DOHH2 (cell line): ENCODE measurements around the gene NCBP3.
"Not testable (repeated sequence)": the region's sequence is repeated elsewhere in the genome, so short reads cannot be mapped to it uniquely, and the experiment has no call there.

Experiments used
- H3F3A ChIP-seq: fragments of 200-600 bp; sonication (generic), shearing (Covaris generic); 2 replicates; pipeline ENCODE4 v1.6.0; 2016; ENCODE audit warnings: antibody characterized with exemption, mild to moderate bottlenecking; ENCODE audit not compliant: control insufficient read depth, insufficient read depth
- H3K27ac ChIP-seq: fragments of 200-600 bp; sonication (generic); 2 replicates; pipeline ENCODE4 v1.5.1; 2014; ENCODE audit warnings: low read depth, mild to moderate bottlenecking, low read length, moderate library complexity
- H3K27me3 ChIP-seq: fragments of 200-600 bp; sonication (generic); 2 replicates; pipeline ENCODE4 v1.6.1; 2014; ENCODE audit warnings: mild to moderate bottlenecking, low read length, mixed read lengths; ENCODE audit not compliant: control insufficient read depth
- H3K36me3 ChIP-seq: fragments of 200-600 bp; sonication (generic); 2 replicates; pipeline ENCODE4 v1.6.1; 2014; ENCODE audit warnings: mild to moderate bottlenecking, low read length, moderate library complexity, mixed read lengths; ENCODE audit not compliant: control insufficient read depth
- H3K4me1 ChIP-seq: fragments of 200-600 bp; sonication (generic); 2 replicates; pipeline ENCODE4 v1.6.1; 2014; ENCODE audit warnings: mild to moderate bottlenecking, low read length, mixed read lengths; ENCODE audit not compliant: control insufficient read depth
- H3K4me2 ChIP-seq: fragments of 200-600 bp; sonication (generic); 2 replicates; pipeline ENCODE4 v1.6.0; 2014; ENCODE audit warnings: mild to moderate bottlenecking, low read length, moderate library complexity
- H3K4me3 ChIP-seq: fragments of 200-600 bp; sonication (generic); 2 replicates; pipeline ENCODE4 v1.5.1; 2014; ENCODE audit warnings: mild to moderate bottlenecking, low read length, mixed read lengths
- H3K79me2 ChIP-seq: fragments of 200-600 bp; sonication (generic); 2 replicates; pipeline ENCODE4 v1.6.1; 2014; ENCODE audit warnings: mild to moderate bottlenecking, low read length, mixed read lengths; ENCODE audit not compliant: control insufficient read depth
- H3K9me2 ChIP-seq: fragments of 200-600 bp; sonication (generic); replicated peaks from 2 replicates; pipeline ENCODE4 v1.6.1; 2014; ENCODE audit warnings: mild to moderate bottlenecking, low read length, mixed read lengths; ENCODE audit not compliant: control insufficient read depth
- H3K9me3 ChIP-seq: fragments of 200-600 bp; sonication (generic); 2 replicates; pipeline ENCODE4 v1.6.1; 2014; ENCODE audit warnings: antibody characterized with exemption, low read length, mixed read lengths; ENCODE audit not compliant: control insufficient read depth, insufficient read depth
- H4K20me1 ChIP-seq: fragments of 200-600 bp; sonication (generic); 2 replicates; pipeline ENCODE4 v1.6.0; 2014; ENCODE audit warnings: low read depth, mild to moderate bottlenecking, antibody characterized with exemption, low read length, moderate library complexity; ENCODE audit not compliant: control insufficient read depth, insufficient read depth
- EZH2phosphoT487 ChIP-seq: fragments of 200-600 bp; sonication (generic); IDR thresholded peaks from 2 replicates; pipeline ENCODE4 v1.6.1; 2017; ENCODE audit warnings: borderline replicate concordance, mild to moderate bottlenecking, antibody characterized with exemption, low read length, moderate library complexity, mixed read lengths
- TF ChIP-seq, protein P1 (sequence below): fragments of 200-600 bp; sonication (generic); IDR thresholded peaks from one replicate; pipeline ENCODE4 v1.5.1; 2014; ENCODE audit warnings: antibody characterized with exemption, mild to moderate bottlenecking, low read depth, low read length; ENCODE audit not compliant: poor library complexity, severe bottlenecking

Gene NCBP3

DNA sequence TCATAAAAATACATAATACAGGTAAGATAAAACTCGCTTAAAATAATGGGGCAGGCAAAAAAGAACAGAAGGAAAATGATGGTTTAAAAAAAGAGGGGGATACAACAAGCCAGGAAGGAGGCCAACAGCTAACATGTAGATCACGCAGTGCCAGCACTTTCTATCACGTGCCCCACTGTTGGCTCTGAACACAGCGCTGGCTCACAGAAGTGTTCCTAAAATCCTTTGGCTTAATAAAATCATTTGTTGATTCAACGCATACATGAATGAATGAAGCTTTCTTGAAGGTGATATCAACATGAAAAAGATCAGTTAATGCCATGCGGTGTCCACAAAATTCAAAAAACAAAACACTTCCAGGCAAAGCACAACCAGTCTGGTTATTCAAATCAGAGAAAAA, 53.6 kb downstream of the NCBP3 start:
- Histone ChIP-seq H3K36me3 (no peaks in the 10 kb centered on the region), H3K4me1 (peaks cover 40% of the 10 kb centered on the region), H3F3A (peaks cover 6% of the 10 kb centered on the region), H3K79me2 (no peaks in the 10 kb centered on the region), H3K4me3 (no peak overlapping the region), H3K27me3 (no peaks in the 10 kb centered on the region), H3K9me3 (no peaks in the 10 kb centered on the region), H3K27ac (no peak overlapping the region), H3K9me2 (no peaks in the 10 kb centered on the region), H4K20me1 (no peaks in the 10 kb centered on the region), H3K4me2 (no peak overlapping the region)
- TF ChIP-seq EZH2phosphoT487: no peak
- TF ChIP-seq, protein P1, sequence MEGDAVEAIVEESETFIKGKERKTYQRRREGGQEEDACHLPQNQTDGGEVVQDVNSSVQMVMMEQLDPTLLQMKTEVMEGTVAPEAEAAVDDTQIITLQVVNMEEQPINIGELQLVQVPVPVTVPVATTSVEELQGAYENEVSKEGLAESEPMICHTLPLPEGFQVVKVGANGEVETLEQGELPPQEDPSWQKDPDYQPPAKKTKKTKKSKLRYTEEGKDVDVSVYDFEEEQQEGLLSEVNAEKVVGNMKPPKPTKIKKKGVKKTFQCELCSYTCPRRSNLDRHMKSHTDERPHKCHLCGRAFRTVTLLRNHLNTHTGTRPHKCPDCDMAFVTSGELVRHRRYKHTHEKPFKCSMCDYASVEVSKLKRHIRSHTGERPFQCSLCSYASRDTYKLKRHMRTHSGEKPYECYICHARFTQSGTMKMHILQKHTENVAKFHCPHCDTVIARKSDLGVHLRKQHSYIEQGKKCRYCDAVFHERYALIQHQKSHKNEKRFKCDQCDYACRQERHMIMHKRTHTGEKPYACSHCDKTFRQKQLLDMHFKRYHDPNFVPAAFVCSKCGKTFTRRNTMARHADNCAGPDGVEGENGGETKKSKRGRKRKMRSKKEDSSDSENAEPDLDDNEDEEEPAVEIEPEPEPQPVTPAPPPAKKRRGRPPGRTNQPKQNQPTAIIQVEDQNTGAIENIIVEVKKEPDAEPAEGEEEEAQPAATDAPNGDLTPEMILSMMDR: no peak

GRCh38 chr17:3788200-3788599, 57.8 kb downstream of the NCBP3 start:
- no peaks in the 10 kb centered on the region for H3K36me3 ChIP-seq

GRCh38 chr17:3785323-3785722, 60.7 kb downstream of the NCBP3 start:
- H3K4me1 ChIP-seq: peaks cover 10% of the 10 kb centered on the region

More at GRCh38 chr17:3788200-3788599, 57.8 kb downstream of the NCBP3 start:
- Histone ChIP-seq H3K9me2 (no peaks in the 10 kb centered on the region), H3K27ac (no peak overlapping the region), H3K4me2 (peak overlapping the region; percentile 18), H3K4me3 (no peak overlapping the region), H3K27me3 (no peaks in the 10 kb centered on the region), H3K79me2 (no peaks in the 10 kb centered on the region), H4K20me1 (no peaks in the 10 kb centered on the region), H3K9me3 (no peaks in the 10 kb centered on the region), H3F3A (no peaks in the 10 kb centered on the region; the same call in 1 of the 2 replicates), H3K4me1 (peaks cover 13% of the 10 kb centered on the region)
- TF ChIP-seq EZH2phosphoT487: no peak
- TF ChIP-seq, protein P1: no peak

GRCh38 chr17:3782751-3783150, 63.3 kb downstream of the NCBP3 start:
- Histone ChIP-seq H3F3A (no peaks in the 10 kb centered on the region), H3K9me2 (no peaks in the 10 kb centered on the region), H3K27me3 (no peaks in the 10 kb centered on the region), H3K36me3 (no peaks in the 10 kb centered on the region), H3K4me3 (no peak overlapping the region), H3K4me1 (peaks cover under 1% of the 10 kb centered on the region), H4K20me1 (no peaks in the 10 kb centered on the region), H3K4me2 (no peak overlapping the region), H3K9me3 (no peaks in the 10 kb centered on the region), H3K27ac (no peak overlapping the region), H3K79me2 (no peaks in the 10 kb centered on the region)
- TF ChIP-seq, protein P1: no peak
- no peak for TF ChIP-seq EZH2phosphoT487

More at GRCh38 chr17:3785323-3785722, 60.7 kb downstream of the NCBP3 start:
- H3F3A ChIP-seq, H3K9me2 ChIP-seq, H3K27ac ChIP-seq, H3K4me2 ChIP-seq, H3K27me3 ChIP-seq, H3K9me3 ChIP-seq, H3K4me3 ChIP-seq, H3K36me3 ChIP-seq, H3K79me2 ChIP-seq, H4K20me1 ChIP-seq: not testable (repeated sequence)
